ENCODE data around the gene SLC23A2.
"Not testable (repeated sequence)": the region's sequence is repeated elsewhere in the genome, so short reads cannot be mapped to it uniquely, and the experiment has no call there.

Gene SLC23A2

GRCh38 chr20:5001174-5002076, at the start of gene SLC23A2:
SLC23A2 (minus strand) TSS chr20:5001510; CDS start chr20:4932562, 68,948 bp downstream.
- peak; percentile 41 for DNase-seq

GRCh38 chr20:5046656-5047339, 45.5 kb upstream of the SLC23A2 start:
- DNase-seq = peak; percentile 61

DNA sequence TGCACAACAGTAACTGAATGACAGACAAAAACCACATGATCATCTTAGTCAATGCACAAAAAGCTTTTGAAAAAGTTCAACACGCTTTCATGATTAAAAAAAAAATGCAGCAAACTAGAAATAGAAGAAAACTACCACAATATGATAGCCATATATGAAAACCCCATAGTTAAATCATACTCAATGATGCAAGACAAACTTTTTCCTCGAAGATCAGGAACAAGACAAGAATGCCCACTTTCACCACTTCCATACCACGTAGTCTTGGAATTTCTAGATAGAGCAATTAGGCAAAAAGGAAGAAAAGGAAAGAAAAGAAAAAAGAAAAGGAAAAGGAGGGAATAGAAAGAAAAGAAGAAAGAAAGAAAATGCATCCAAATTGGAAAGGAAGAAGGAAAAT, 44.6 kb upstream of the SLC23A2 start:
- no peak for DNase-seq

- DNase-seq = no peak
Observed at GRCh38 chr20:5044075-5044620, 42.8 kb upstream of the SLC23A2 start.

GRCh38 chr20:5041433-5041832, 40.1 kb upstream of the SLC23A2 start:
- DNase-seq = no peak

- no peak for DNase-seq
Observed at GRCh38 chr20:5040345-5040744, 39.0 kb upstream of the SLC23A2 start.

DNA sequence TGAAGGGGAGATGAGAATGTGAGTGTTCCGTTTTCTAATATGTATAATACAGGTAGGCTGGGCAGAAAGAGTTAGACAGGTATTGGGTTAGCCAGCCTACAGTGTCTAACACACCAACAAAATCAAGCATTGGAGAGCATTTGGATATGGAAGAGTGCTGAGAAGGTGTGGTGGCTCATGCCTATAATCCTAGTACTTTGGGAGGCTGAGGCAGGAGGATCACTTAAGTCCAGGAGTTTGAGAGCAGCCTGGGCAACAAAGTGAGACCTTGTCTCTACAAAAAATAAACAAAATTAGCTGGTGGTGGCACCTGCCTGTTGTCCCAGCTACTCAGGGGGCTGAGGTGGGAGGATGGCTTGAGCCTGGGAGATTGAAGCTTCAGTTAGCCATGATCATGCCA, 38.6 kb upstream of the SLC23A2 start:
- no peak for DNase-seq

DNA sequence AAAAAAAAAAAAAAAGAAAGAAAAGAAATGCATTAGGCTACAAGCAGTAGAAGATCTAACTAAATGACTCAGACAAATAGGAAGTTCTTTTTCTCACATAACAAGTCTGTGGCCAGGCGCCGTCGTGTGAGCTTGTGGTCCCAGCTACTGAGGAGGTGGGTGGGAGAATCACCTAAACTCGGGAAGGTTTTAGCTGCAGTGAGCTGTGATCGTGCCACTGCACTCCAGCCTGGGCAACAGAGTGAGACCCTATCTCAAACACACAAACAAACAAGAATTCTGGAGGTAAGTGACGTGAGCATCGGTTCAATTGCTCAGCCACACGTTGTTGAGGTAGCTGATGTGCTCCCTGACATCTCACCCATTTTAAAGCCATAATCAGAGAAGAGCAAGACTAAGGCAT, 37.9 kb upstream of the SLC23A2 start:
- DNase-seq = no peak

DNA sequence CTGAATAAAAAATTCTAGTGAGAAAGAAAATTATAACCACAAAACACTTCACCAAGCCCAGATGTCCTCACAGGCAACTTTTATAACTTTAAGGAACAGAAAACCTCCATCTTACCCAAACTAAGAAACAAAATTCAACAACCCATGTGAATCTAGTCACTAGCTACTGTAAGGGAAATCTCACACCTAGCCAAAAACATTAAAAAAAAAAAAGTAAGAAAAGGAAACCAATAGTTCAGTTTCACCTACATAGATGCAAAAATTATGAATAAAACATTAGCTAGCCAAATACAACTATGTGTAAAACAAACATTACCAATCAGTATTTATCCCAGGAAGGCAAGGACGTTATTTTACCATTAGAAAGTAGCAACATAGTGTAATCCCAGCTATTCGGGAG, 35.5 kb upstream of the SLC23A2 start:
- DNase-seq = no peak

DNA sequence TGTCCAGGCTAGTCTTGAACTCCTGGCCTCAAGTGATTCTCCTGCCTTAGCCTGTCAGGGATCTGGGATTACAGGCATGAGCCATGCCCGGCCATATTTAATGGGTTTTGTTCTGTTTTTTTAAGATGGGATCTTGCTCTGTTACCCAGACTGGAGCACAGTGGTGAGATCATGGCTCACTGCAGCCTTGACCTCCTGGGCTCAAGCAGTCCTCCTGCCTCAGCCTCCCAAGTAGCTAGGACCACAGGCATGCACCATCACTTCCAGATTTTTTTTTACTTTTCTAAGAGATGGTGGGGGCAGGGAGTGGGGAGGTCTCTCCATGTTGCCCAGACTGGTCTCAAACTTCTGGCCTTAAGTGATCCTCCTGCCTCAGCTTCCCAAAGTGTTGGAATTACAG, 34.2 kb upstream of the SLC23A2 start:
- DNase-seq = not testable (repeated sequence)

- DNase-seq = no peak
Observed at GRCh38 chr20:5033566-5033965, 32.3 kb upstream of the SLC23A2 start.

DNA sequence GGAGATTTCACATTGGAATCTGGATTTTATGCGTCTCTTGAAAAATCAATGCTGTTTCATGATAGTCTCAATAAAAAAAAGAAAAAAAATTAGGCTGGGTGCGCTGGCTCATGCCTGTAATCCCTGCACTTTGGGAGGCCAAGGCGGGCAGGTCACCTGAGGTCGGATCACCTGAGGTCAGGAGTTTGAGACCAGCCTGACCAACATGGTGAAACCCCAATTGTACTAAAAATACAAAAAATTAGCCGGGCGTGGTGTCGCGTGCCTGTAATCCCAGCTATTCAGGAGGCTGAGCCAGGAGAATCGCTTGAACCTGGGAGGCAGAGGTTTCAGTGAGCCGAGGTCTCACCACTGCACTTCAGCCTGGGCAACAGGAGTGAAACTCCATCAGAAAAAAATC, 30.4 kb upstream of the SLC23A2 start:
- DNase-seq = not testable (repeated sequence)

GRCh38 chr20:5031206-5031557, 29.9 kb upstream of the SLC23A2 start:
- no peak for DNase-seq

DNA sequence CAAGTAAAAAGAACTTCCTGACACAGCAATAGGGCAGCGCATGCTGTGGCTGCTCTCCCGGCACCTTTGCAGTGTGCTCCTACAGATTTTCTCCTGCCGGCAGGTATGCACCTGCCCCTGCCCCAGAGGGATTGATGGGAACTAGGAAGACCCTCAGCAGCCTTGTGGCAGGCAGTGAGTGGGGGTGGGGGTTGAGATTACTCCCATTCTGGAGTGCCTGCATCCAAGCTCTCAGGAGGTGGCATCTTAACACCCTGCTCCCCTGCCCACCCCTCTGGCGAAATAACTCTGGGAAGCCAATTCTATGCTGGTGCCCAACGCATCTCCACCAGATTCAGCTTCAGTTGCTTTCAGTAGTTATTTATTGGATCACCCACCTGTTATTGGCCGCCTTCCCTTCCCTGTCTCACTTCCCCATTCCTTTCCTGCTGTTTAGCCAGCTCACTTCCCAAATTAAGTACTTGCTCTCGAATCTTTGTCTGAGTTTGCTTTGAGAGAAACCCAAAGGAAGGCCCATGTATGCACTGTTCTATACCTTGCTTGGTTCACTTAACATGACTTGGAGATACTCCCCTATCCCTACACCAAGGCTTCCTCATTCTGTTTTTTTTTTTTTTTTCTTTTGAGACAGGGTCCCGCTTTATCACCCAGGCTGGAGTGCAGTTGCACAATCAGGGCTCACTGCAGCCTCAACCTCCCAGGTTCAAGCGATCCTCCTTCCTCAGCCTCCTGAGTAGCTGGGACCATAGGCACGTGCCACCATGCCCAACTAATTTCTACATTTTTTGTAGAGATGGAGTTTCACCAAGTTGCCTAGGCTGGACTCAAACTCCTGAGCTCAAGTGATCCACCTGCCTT, 29.3 kb upstream of the SLC23A2 start:
- DNase-seq = no peak

- DNase-seq = not testable (repeated sequence)
Observed at GRCh38 chr20:5028258-5029059, 27.1 kb upstream of the SLC23A2 start.

DNA sequence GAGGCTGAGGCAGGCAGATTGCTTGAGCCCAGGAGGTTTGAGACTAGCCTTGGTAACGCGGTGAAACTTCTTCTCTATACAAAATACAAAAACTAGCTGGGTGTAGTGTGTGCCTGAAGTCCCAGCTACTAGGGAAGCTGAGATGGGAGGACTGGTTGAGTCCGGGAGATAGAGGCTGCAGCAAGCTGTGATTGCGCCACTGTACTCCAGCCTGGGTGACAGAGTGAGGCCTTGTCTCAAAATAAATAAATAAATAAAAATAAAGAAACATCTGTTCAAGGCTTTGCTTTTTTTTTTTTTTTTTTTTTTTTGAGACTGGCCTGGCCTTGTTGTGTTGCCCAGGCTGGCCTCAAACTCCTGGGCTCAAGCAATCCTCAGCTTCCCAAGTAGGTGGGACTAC, 23.7 kb upstream of the SLC23A2 start:
- no peak for DNase-seq

DNA sequence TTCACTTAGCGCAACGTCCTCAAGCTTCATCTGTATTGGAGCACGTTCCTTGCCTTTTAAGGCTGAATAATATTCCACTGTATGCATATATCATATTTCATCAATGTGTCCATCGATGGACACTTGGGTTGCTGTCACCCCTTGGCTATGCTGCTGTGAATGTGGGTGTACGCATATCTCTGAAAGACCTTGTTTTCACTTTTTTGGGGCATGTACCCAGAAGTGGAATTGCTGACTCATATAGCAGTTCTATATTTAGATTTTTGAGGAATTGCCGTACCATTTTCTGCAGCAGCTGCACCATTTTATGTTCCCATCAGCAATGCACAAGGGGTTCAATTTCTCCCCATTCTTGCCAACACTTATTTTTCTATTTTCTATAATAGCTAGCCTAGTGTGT, 22.8 kb upstream of the SLC23A2 start:
- peak; percentile 9 for DNase-seq

GRCh38 chr20:5023171-5023570, 21.9 kb upstream of the SLC23A2 start:
- DNase-seq = not testable (repeated sequence)

DNA sequence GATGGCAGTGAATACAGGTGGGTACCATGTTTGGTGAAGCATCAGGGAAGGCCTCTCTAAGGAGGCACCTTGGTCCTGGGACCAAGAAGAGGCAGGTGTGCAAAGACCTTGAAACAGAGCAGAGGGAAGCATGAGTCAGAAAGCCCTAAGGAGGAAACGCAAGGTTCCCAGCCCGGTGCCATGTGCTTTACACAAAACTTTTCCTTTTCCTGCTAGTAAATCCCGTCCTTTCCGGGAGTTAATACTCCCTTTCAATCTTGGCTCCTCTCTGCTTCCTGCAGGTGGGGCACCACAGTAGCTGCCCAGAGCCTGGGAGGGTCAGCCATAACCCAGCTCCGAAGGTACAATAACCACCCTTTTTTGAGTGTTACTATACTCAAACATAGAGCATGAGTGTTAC, 19.4 kb upstream of the SLC23A2 start:
- no peak for DNase-seq

DNA sequence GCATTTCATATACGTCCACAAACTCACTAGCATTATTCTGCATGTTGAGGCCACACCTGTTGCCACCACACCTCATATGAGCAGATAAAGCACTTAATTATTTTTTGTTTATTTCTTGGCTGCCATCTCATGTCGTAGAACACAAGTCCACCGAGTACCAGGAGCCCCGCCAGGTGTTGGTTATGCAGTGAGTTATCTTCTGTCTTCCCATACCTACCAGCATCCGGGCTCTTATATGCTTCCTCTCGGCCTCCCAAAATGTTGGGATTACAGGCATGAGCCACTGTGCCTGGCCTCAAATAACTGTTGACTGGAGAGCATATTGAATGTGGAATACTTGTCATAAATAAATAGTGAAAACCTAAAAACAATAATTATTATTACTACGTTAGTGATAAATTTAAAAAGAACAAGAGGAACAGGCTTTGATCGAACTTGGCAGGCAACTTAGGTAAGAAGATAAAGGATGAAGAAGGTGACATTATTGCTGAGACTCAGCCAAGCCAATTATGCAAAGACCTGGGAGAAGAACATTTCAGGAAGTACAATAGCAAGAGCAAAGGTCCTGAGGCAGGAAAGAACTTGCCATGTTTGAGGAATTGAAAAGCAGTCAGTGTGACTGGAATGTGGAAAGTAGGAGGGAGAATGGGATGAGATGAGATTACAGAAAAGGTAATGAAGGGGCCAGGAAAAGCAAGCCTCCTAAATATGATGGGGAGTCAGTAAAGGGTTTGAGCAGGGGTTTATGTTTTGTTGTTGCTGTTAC, 12.6 kb upstream of the SLC23A2 start:
- DNase-seq = no peak

DNA sequence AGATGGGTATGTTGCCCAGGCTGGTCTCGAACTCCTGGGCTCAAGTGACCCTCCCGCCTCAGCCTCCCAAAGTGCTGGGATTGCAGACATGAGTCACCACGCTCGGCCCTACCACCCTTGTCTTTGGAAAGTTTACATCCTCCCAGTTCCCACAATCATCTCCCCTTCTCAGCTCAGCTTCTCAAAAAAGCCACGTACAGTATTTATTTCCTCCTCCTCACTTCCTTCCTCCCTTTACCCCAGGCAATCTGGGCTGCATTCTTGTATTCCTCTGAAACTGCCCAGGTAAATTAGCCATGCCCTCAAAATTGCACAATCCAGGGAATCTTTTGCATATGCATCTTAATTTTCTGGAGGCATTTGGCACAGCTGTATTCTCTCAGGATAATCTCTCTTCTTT, 7.4 kb upstream of the SLC23A2 start:
- DNase-seq = no peak
